DMS 273 (cell line): ENCODE measurements around the gene LRBA.
"Not testable (repeated sequence)": the region's sequence is repeated elsewhere in the genome, so short reads cannot be mapped to it uniquely, and the experiment has no call there.

Experiments
- DNase-seq: peaks from one replicate; lab custom pipeline; 2025; ENCODE audit not compliant: unreplicated experiment; lab: John Stamatoyannopoulos, UW

The LRBA gene

GRCh38 chr4:150386415-150386814 is 628.7 kb downstream of the LRBA start:
- DNase-seq = not testable (repeated sequence)

DNA sequence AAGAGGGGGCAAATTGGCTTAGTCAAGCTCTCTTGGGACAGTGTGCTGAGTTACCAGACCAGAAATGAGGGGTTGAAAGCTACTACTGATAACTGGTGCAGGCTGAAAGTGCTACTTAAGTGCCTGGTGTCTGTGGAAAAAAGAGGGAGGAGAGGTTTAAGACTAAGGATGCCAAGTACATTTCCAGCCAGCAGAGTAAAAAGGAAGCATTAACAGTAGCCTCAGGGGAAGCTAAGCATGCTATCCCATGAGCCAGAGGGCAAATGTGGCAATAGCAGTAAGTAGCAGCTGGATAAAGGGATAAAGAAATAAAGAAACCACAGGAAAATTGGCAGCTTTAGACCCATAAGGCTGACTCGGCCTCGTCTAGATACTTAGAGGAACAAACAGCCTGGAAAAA is 629.5 kb downstream of the LRBA start:
- DNase-seq = peak; percentile 48

GRCh38 chr4:150384249-150384648 is 630.8 kb downstream of the LRBA start:
- DNase-seq = no peak

DNA sequence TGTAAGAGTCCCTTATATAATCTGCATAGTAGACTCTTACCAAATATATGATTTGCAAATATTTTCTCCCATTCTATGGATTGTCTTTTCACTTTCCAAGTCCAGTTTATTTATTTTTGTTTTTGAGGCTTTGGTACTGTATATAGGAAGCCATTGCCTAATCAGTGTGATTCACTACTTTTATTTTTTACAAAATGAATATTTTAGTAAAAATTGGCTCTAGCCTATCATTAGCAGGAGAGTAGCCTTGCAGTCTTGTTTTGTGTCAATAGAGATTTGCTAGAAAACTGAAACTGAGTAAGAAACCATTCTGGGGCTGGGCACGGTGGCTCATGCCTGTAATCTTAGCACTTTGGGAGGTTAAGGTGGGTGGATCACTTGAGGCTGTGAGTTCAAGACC is 633.1 kb downstream of the LRBA start:
- no peak for DNase-seq

DNA sequence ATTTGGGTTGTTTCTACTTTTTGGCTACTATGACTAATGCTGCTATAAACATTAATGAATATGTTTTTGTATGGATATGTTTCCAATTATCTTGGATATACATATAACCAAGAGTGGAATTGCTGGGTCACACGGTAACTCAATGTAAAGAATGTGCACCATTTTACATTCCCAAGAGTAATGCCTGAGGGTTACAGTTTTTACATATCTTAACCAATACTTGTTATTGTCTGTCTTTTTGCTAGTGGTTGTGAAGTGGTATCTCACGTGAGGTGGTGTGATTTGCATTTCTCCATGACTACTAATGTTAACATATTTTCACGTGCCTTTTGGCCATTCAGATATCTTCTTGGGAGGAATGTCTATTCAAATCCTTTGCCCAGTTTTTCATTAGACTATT is 633.5 kb downstream of the LRBA start:
- DNase-seq = peak; percentile 16

DNA sequence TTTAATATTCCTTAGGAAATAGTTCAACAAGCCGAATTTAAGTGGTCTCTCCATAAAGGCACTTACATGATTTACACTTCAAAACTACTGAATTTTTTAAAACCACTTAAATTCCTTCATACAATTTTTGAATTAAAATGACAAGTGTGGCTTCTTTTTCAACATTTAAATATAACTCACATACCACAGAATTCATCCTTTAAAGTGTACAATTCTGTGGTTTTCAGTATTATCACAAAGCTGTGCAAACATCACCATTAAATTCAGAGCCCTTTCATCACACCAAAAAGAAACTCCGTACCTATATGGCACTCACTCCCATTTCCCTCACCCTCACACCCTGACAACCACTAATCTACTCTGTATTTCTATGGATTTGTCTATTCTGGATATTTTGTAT is 634.0 kb downstream of the LRBA start:
- no peak for DNase-seq

DNA sequence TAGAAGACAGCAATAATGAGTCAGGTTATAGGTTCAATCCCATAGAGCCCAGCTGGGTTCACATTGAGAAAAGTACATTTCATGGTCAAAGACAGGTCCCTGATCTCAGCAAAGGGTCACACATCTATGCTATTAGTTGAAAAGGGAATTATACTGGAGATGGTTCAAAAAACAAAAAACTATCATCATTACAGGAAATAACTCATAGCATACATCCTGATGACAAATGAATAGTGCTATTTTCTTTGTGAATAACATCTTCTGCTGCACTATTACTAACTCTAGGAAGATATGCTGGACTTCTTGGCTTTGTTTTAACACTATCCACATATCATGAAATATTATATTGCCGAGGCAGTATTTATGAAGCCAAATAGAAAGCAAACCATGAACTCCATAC is 635.6 kb downstream of the LRBA start:
- no peak for DNase-seq

- no peak for DNase-seq
These were observed 640.1 kb downstream of the LRBA start for GRCh38 chr4:150375025-150375424.

DNA sequence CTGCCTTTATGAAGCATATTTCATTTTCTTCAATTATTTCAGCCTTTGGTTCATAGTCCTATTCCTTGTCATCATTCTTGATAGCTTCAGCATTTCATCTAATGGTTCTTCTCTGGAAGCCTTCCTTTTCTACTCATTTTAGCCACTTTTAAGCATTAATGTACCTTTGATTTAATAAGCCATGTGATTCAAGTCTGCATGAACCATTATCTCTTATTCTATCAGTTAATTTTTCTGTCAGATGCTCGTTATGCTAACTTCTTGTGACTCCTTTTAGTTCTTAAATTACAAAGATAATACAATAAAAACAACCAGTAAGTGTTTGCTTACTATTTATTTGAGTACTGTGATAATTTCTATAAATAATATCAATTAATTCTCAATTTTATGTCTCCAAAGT is 643.2 kb downstream of the LRBA start:
- DNase-seq = no peak

DNA sequence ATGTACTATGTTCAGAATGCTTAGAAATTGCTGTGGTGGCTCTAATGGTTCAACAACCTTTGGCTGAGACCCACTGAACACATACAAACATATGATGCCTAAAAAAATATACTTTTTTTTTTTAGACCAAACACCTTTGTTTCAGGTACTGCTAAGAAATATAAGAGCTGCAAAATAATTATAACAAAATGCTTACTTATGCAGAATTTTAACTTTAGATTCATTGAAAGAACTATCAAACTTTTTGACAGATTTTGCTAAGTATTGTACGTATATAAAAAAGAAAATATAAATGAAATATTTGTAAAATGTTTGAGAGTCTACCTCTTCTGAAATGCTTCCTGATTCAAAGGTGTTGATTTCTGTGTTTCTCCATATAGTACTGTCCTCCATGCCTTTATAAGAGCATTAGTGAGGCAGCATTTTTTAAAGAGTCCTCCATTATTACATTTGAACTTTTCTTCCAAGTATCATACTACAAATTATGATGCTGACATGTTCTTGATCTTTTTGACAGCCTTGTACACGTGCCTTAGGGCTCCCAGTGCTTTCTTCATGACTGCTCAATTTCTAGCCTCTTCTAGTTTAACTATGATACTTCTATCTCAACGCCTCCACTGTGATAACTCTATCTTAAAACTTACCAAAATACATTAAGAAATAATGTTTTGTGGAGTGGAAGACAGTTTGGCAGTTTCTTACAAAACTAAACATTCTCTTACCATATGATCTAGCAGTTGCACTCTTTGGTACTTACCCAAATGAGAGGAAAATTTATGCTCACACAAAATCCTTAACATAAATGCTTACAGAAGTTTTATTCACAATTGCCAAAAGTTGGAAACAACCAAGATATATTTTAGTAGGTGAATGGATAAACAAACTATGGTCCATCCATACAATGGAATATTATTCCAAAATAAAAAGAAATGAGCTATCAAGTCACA is 645.4 kb downstream of the LRBA start:
- no peak for DNase-seq

- DNase-seq = peak; percentile 54
These were observed 646.4 kb downstream of the LRBA start for GRCh38 chr4:150368667-150369066.

- peak; percentile 14 for DNase-seq
These were observed 647.8 kb downstream of the LRBA start for GRCh38 chr4:150367326-150367725.

DNA sequence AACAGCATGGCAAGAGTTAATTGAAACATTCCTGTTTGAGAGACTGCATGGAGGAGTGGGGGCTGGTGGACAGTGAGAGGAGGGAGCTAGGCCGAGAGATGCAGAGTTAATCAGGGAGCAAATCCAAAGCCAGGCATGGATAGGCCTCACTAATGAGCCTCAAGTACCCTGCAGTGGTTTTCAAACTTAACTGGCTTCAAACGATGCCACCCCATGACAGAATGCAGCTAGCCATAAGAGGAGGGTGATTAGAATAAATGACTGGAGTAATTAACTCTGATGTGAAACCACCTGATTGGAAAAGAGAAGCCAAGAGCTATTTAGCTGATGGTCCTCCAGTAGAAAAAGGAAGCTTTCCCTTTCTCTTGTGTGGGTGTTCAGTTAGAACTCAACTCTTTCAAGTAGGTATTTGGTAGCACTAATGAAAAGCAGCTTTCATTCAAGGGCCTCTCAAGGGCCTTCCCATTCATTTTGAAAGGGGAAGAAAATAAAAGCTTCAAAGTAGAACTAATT is 648.5 kb downstream of the LRBA start:
- DNase-seq = peak; percentile 62

DNA sequence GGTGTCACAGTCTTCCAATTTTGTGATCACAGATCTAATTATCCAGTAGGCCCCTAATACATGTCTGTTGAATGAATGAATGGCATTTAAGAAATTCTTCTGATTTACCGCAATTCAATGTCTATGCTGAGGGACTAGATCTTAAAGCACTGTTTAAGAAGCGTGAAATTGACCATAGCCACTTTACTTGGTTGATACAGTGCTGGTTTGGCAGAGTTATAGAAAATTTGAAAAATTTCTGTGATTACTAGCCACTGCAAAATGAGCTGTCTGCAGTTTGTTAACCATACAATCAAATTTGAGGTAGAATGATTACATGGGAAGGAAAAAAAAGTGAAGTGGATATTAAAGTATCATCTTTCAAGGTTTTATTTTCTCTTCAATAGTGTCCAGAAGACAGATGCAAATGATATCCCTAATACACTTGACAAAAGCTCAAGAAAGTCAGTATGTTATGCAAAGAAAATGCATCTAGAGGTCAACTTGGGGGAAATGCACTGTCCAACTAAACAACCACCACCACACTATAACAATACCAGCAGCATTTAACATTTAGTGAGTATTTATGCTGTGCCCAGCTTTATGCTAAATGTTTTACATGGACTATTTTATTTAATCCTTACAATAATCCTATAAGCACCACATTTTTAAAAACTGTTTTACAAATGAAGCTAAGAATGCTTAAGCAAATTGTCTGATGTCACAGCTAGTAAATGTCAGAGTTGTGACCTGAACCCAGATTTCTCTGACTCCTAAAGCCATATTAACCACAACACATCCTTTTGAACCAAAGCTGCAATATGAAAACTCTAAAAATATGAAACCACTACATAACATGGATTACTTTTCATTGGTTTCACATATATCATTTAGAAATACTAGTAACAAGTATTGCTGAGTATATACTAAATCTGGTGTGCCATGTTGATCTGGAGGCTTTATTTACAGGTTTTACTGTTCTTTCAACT is 651.1 kb downstream of the LRBA start:
- no peak for DNase-seq

DNA sequence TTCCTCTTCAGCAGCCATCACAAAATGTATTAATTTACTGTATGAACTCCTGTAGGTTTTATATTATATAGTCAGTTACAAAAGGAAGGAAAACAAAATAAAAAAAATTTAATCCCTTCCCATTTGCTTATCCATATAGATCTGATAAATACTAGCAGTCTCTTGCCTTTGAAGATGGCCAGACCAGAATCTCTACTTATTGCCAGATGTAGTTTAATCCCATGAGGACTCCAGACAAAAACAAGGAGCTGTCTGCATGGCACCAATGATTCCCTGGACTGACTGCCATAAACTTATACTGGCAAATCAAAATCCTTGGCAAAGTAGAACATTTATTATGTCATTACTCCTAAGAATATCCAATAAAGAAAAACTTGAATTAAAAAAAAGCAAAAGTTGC is 656.4 kb downstream of the LRBA start:
- DNase-seq = peak; percentile 25

- DNase-seq = no peak
These were observed 657.3 kb downstream of the LRBA start for GRCh38 chr4:150357829-150358228.

DNA sequence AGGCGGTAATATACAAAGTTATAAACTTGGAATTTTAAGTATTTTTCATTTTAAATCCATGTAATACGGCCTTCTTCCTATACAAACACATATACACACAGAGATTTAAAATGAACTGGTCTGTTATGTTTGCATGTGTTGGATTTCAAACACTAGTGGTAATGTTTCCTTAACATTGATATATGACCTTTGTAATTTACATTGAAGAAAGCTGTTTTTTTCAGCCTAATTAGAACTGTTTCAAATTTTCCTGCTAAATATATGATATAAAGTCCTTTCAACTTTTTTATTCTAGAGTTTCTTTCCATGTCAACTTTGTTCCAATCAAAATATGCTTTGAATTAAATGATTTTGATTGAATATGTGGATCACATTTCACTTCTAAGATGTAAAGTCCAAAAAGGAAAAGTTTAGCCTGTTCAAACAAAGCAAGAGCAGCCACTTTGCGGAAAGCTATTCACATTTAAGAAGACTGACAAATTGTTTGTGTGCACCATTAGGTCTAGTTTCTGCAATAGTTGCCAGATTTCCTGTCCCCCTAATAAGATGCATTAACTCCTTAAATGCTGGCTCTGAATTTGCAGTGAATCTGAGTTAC is 659.1 kb downstream of the LRBA start:
- no peak for DNase-seq

GRCh38 chr4:150355418-150355817 is 659.7 kb downstream of the LRBA start:
- no peak for DNase-seq

DNA sequence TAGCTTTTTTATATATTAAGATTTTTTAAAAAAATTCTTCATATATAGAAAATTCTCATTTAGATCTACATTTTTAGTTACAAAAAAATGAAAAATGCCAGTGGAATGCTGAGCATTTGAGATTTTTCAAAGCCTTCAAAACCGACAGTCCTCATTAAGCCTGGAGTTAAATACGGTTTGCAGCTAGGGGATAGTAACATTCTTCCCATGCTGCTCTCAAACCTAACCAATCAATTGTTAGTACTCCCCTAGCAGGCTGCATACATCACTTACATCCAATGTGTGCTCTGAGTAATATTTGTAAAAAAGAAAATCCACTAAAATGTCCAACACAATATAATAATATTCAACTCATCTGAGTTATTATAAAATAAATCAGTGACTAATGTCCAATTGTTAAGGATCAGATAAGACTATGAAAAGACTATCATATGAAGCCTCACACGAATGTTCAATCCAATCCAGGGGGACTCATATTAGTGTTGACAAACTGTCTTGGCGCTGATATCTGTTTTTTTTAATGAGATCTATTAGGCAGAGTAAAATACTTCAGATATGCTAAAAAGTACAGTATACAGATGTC is 660.8 kb downstream of the LRBA start:
- DNase-seq = no peak

GRCh38 chr4:150348079-150348478 is 667.0 kb downstream of the LRBA start:
- no peak for DNase-seq
